ENCODE results near the gene FGFR3. TPM values are rescaled to one million over a fixed set of nuclear protein-coding genes. Genes with fewer than 3 reads are reported as not detected.

FGFR3 gene
- total RNA-seq, 1 donor from 2014 or later, result 30.9 TPM

DNA sequence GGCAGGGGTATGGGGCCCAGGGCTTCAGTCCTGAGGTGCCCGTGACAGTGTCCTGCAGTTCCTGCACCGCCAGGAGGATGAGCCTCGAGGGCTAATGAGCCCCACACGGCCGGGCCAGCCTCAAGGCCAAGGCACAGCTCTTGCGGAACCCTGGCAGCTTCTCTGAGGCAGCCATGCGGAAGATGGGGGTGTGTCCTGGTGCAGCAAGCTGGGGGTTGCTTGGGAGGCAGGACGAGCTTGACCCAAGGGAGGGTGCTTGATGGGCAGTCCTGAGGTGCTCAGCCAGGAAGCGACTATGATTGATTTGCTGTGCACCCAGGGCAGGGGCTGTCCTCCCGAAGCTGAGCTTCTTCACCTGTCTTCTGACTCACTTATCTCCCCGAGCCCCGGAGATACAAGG, 9.1 kb upstream of the FGFR3 start:
- no peaks in the 10 kb centered on the region for H3K9me3 Mint-ChIP-seq
- no peak for TF ChIP-seq CTCF (IDR thresholded peaks at IDR 0.05; ENCODE audit: unreplicated experiment)
- peaks cover 8% of the 10 kb centered on the region for H3K4me1 Mint-ChIP-seq
- H3K27ac Mint-ChIP-seq, result no peak overlapping the region
- DNase-seq (ENCODE audit: low spot score in 2 of 2, unreplicated experiment in 2 of 2), result no peak
- H3K4me3 Mint-ChIP-seq, result no peak overlapping the region
- H3K36me3 Mint-ChIP-seq, result no peaks in the 10 kb centered on the region
- H3K27me3 Mint-ChIP-seq (ENCODE audit: low read depth), result no peaks in the 10 kb centered on the region

- no peak for DNase-seq (ENCODE audit: low spot score in 2 of 2, unreplicated experiment in 2 of 2)
- Mint-ChIP-seq H3K9me3 (no peaks in the 10 kb centered on the region), H3K27me3 (ENCODE audit: low read depth) (no peaks in the 10 kb centered on the region), H3K27ac (no peak overlapping the region), H3K36me3 (no peaks in the 10 kb centered on the region), H3K4me1 (peaks cover 4% of the 10 kb centered on the region), H3K4me3 (no peak overlapping the region)
- TF ChIP-seq CTCF (IDR thresholded peaks at IDR 0.05; ENCODE audit: unreplicated experiment), result no peak
Measured at GRCh38 chr4:1784395-1784788, 8.7 kb upstream of the FGFR3 start.

DNA sequence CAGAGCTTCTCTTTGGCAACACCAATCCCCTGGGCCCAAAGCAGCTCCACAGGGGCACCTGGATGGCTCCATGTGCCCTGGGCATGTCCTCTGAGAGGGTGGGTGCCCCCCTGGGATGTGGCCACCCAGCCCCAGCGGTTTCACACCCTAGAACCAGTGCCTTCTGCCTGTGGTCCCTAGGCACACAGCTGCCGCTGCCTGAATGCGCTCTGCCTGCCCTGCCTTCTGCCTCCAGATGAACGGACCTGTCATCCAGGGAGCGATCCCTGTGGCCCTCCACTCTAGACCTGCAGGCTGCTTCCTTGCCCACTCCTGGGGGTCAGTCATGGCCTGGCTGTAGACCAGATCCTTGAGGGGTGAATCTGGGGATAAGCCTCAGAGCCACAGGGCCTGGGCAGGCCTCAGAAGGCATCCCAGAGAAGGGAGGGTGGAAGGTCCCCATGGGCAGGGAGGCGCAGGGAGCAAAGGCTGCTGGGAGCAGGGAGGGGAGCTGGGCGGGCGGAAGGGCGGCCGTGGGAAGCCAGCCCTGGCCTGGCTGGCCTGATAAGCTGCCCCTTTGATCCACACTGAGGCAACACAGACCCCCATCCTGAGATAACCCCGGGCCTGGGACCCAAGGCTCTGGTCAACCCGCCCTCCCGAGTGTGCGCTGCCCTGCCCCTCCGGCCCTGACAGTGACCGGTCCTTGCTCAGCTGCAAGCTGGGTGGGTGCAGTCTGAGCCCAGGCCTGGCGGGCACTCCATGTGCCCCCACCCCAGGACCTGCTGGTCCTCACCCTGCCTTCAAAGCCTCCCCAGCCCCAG, 8.1 kb upstream of the FGFR3 start:
- H3K27me3 Mint-ChIP-seq (ENCODE audit: low read depth), result no peaks in the 10 kb centered on the region
- DNase-seq (ENCODE audit: low spot score in 2 of 2, unreplicated experiment in 2 of 2), result no peak
- H3K27ac Mint-ChIP-seq, result no peak overlapping the region
- H3K4me3 Mint-ChIP-seq, result no peak overlapping the region
- no peaks in the 10 kb centered on the region for H3K9me3 Mint-ChIP-seq
- TF ChIP-seq CTCF (IDR thresholded peaks at IDR 0.05; ENCODE audit: unreplicated experiment), result no peak
- H3K4me1 Mint-ChIP-seq, result peaks cover 4% of the 10 kb centered on the region
- H3K36me3 Mint-ChIP-seq, result no peaks in the 10 kb centered on the region

DNA sequence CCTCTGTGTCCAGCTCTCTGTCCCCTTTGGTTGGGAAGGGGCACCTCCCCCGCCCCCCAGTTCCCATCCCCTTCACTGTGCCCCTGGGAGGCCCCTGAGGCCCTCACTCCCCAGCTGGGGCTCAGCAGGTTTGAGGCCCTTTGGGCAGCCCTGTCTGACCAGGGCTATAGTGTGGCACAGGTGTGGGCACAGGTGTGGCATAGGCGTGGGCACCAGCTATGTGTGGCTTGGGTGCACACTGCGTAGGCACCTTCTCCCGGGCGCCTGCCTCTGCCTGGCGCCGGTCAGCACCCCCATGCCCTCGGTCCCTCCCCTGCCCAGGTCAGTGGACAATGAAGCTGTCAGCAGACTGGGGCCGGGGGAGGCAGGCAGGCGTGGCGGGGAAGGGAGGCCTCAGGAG, 7.5 kb upstream of the FGFR3 start:
- Mint-ChIP-seq H3K9me3 (no peaks in the 10 kb centered on the region), H3K36me3 (no peaks in the 10 kb centered on the region), H3K27ac (no peak overlapping the region), H3K4me1 (peaks cover 4% of the 10 kb centered on the region), H3K4me3 (no peak overlapping the region), H3K27me3 (ENCODE audit: low read depth) (no peaks in the 10 kb centered on the region)
- TF ChIP-seq CTCF (IDR thresholded peaks at IDR 0.05; ENCODE audit: unreplicated experiment), result no peak
- no peak for DNase-seq (ENCODE audit: low spot score in 2 of 2, unreplicated experiment in 2 of 2)

DNA sequence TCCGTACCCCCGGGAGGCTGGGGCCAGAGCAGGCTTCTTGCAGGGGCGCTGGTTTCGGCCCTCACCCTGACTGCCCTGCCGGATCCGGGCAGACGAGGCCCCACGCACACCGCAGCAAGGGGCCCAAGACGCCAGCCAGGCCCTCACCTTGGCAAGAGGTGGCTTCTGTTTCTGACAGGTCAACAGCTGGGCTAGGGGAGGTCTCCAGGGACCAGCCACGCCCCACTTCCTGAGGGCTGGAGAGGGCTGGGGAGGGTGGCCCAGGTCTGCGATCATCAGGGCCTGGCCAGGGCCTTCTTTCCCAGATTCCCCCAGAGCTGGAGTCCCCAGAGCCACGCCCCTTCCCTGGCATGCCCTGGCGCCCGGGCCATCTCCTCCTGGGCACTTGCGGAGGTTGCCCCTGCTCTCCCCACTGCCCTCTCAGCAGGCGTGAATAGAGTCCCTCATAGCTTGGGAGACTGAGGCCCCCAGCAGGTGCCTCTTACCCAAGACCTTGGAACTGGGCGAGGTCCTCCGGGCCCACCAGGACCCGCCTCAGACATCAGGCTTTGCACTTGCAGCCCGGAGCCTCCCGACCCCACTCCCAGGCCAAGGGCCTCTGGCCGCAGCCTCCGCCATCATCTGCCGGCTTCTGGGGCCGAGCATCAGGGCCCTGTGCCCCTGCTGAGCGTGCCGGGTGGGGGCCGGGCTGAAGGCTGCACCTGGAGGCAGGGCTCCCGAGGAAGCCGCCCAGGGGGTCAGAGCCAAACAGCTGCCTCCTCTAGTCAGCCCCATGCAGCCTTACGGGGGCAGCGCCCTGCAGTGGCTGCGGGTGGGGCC, 6.3 kb upstream of the FGFR3 start:
- Mint-ChIP-seq H3K4me3 (no peak overlapping the region), H3K27ac (no peak overlapping the region), H3K9me3 (no peaks in the 10 kb centered on the region), H3K36me3 (no peaks in the 10 kb centered on the region), H3K4me1 (peaks cover 4% of the 10 kb centered on the region), H3K27me3 (ENCODE audit: low read depth) (no peaks in the 10 kb centered on the region)
- DNase-seq (ENCODE audit: low spot score in 2 of 2, unreplicated experiment in 2 of 2), result no peak
- TF ChIP-seq CTCF (IDR thresholded peaks at IDR 0.05; ENCODE audit: unreplicated experiment), result no peak
